Iris pigment epithelial cell (primary cell): ENCODE data around the gene BDNF.

Experiments
- DNase-seq: peaks from one replicate; pipeline ENCODE4 v3.0.0-alpha.2; 2011; ENCODE audit warnings: low read depth

The BDNF gene

DNA sequence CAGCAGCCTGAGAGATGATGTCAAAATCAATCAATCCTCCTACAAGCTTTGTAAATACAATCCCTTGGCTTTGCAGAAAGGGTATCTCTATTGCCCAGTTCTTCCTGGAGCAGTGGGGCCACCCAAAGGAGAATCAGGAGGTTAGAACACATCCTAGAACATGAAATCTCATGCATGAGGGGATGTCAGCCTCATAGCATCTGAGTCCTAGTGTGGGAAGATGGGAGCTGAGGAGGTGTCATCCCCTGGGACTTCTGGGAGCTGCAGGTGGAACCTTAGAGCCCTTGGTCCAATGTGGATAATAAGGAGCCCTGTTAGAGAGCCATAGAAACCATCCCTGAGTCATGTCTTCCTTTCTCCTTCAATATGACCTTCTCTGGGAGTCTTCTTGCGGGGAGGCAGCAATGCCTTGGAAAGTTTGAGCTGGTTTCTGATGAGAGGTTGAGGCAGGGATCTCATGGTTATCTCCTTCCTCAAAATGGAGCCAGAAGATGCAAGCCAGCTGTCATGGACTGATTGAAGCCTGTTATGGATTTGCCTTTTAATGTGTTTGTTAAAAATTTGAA, 74.8 kb downstream of the BDNF start:
- DNase-seq: no peak

- no peak for DNase-seq
Measured at GRCh38 chr11:27623945-27624523, 76.2 kb downstream of the BDNF start.

- DNase-seq: no peak
Measured at GRCh38 chr11:27622541-27623300, 77.5 kb downstream of the BDNF start.

DNA sequence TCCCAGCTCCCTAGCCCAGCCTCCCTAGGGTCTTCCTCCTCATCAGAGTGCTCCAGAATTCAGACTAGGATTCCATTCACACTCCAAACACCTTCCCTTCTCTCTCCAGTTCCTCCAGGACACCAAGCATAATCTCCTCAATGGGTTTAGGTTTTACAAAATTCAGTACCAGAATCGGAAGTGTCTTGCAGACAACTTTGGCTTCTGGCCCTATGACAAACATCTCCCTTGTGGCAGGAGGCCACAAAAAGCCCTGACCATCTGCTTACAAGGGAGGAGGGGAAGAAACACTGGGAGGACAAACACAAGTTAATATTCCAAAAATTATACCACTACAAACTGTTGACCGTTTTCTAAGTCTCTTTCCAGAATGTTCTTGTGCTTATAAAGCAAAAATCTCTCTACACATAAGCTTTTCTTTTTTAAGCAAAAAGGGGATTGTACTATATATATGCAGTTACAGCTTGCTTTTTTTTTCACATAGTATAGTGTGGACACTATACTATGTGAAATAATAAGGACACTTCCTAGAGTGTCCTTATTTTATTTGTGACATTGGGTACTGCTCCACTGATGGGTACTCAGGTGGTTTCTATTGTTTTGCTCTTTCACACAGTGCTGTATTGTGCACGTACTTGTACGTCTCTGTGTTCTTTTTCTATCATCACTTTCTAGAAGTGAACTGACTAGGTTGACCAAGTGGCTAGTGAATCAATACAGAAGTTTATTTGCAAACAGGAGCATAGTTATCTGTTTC, 78.7 kb downstream of the BDNF start:
- peak; percentile 24 for DNase-seq

DNA sequence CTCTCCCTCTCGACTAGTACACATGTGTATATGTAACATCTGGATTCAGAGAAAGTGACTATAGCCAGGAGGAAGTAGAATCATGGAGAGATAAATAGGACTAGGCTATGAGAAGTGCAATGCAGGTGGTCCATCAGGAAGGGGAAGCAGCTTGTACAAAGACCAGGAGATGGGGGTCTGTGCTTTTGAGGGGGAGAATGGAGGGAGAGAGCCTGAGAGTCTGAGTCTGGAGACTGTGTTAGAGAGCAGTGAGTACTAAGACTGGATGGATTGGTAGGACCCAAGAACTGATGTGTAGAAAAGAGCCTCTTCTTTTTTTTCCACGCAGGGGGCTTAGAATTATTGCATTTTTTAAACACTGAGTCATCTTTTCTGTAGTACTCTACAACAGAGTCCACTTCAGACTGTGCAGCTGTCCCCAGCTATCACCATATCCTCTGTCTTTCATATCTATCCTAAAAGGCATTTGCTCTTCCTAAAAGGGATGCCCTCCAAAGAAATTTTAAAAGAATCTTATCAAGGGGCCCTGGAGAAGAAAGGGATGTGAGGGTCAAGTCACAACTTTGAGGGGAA, 80.4 kb downstream of the BDNF start:
- no peak for DNase-seq

DNA sequence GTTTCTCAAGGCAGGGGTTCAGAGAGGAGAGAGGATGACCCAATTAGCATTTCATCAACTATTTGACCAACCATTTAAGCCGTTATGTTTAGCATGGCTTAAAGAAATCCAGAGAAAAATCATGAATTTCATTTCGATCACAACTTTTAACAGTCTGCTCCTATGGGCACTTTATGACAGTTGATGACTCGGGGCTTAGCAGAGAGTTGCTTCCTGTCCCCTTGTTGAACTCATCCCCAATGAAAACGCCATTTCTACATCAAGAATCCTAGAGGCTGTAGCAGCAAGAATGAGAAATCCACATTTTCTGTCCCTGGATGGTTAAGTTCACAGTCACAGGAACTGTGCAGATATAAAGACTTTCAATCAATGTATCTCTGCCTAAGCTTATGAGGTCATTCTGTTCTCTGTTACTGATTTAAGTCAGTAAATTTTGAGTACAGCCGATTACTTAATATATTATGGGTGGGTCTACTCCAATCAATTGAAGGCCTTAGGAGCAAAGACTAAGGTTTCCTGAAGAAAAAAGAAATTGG, 81.1 kb downstream of the BDNF start:
- DNase-seq: no peak

DNA sequence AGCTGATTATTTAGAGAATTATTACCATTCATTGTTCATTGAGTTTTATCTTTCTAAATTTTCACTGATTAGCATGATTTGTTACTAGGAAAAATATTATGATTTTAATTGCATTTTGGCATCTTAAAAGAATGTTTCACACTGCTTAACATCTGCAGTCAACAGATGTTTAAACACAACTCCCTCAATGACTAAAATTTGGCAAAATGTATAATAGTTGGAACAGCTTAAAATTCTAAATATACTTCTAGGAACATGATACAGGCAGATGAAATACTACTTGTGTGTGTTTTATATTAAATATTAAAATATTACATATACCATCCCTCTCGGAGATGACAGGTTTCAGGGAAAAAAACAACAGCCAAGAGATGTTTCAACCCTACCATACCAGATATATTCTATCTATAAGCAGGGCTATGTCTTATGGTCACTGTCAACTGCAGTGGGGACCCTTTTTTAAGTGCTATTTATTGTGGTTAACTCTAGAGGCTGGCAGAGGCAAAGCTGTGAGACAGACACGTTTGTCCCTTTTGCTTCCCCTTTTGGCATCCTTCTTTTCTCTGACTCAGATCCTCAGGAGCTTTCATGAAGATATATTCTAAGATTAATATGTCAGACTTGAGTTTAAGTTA, 81.9 kb downstream of the BDNF start:
- no peak for DNase-seq

DNA sequence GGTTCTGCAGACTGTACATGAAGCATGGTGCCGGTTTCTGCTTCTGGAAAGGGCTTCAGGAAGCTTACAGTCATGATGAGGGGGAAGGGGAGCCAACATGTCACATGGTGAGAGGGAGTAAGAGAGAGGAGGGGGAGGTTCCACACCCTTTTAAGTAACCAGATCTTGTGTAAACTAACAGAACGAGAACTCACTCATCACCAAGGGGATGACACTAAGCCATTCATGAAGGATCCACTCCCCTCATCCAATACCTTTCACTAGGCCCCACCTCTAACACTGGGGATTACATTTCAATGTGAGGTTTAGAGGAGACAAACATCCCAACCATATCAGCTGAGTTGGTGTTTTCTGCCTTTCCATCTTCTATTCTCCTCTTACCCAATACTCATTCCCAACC, 83.5 kb downstream of the BDNF start:
- no peak for DNase-seq

- DNase-seq: no peak
Measured at GRCh38 chr11:27615833-27616232, 84.4 kb downstream of the BDNF start.

GRCh38 chr11:27614092-27614491, 86.2 kb downstream of the BDNF start:
- DNase-seq: no peak

- DNase-seq: no peak
Measured at GRCh38 chr11:27612932-27613880, 87.0 kb downstream of the BDNF start.

DNA sequence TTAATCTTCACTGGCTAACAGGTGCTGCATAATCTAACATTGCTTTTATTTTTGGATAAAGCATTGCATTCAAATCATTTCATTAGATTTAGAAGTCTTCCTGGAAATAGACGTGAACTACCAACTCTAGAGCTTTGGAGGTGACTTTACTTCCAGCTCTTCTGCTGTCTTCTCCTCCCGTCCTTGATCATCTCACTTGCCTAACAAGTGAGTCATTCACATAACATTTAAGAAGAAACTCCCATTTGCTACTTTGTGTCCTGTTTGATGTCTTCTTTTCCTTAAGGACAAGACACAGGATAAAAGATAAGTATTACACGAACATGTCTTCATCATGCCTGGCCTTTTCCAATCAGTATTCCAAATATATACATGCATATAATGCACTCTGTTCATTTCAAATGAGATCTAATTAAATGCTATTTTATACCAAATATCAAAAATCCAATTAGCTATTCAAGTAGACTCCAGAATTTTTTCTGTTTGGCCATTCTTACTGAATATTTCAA, 88.3 kb downstream of the BDNF start:
- peak; percentile 21 for DNase-seq

- no peak for DNase-seq
Measured at GRCh38 chr11:27611390-27611789, 88.9 kb downstream of the BDNF start.

GRCh38 chr11:27610946-27611345, 89.3 kb downstream of the BDNF start:
- DNase-seq: no peak

GRCh38 chr11:27610280-27610679, 90.0 kb downstream of the BDNF start:
- DNase-seq: no peak

GRCh38 chr11:27608951-27609350, 91.3 kb downstream of the BDNF start:
- DNase-seq: no peak

- DNase-seq: no peak
Measured at GRCh38 chr11:27605422-27605821, 94.8 kb downstream of the BDNF start.
